ENCODE measurements around the gene ZDHHC12. TPM values are rescaled to one million over a fixed set of nuclear protein-coding genes. Genes with fewer than 3 reads are reported as not detected.

The ZDHHC12 gene
- total RNA-seq, 1 experiment from 2014 or later = 39.3 TPM

- H3K27ac ChIP-seq (ENCODE audit: low read length) = no peak overlapping the region
- H3K36me3 ChIP-seq (ENCODE audit: control insufficient read depth, insufficient read depth, low read length) = no peaks in the 10 kb centered on the region
- no peaks in the 10 kb centered on the region for H3K4me1 ChIP-seq (ENCODE audit: control insufficient read depth, insufficient read depth, low read length)
- TF ChIP-seq REST (IDR thresholded peaks at IDR 0.05; ENCODE audit: insufficient read depth in 1 of 2, low read depth in 2 of 2, low read length in 1 of 2) (no peak), TCF7L2 (IDR thresholded peaks at IDR 0.05; ENCODE audit: low read depth, low read length) (no peak), POLR2AphosphoS5 (IDR thresholded peaks at IDR 0.05; ENCODE audit: low read depth, low read length) (no peak), SIN3A (IDR thresholded peaks at IDR 0.05; ENCODE audit: borderline replicate concordance, insufficient read depth, low read depth, low read length) (no peak), CTCF (IDR thresholded peaks at IDR 0.05) (no peak)
- H3K9me3 ChIP-seq (ENCODE audit: control insufficient read depth, insufficient read depth, low read depth, low read length) = no peaks in the 10 kb centered on the region
- no peak for DNase-seq (ENCODE audit: low read depth, low spot score)
- ChIA-PET POLR2A (interaction anchor here (0.6 kb wide), 1 partner anchor 8 kb away, joined by 3 read pairs; no protein-coding TSS in a partner anchor), CTCF (no interaction called here)
- ATAC-seq = peak; percentile 26; the same call in 1 of the 2 replicates
- intact Hi-C loops (cut with micrococcal nuclease; ENCODE audit: unreplicated experiment) = no loop called here
- no TSS peak for BruUV-seq (replicated peaks)
- H3K4me3 ChIP-seq (ENCODE audit: low read depth in 2 of 2, low read length in 2 of 2) = no peak overlapping the region
- in situ Hi-C loops (cut with HindIII; ENCODE audit: low pct_unique_long_range_greater_than_20kb, low sequenced_read_pairs) = no loop called here
- H3K27me3 ChIP-seq (ENCODE audit: control insufficient read depth, insufficient read depth, low read length) = no peaks in the 10 kb centered on the region
Observed at GRCh38 chr9:128764361-128764760, 40.4 kb upstream of the ZDHHC12 start.

- no peak for DNase-seq (ENCODE audit: low read depth, low spot score)
- in situ Hi-C loops (cut with HindIII; ENCODE audit: low pct_unique_long_range_greater_than_20kb, low sequenced_read_pairs) = no loop called here
- no peaks in the 10 kb centered on the region for H3K36me3 ChIP-seq (ENCODE audit: control insufficient read depth, insufficient read depth, low read length)
- ChIA-PET CTCF (interaction anchor here (0.6 kb wide), 1 partner anchor 717 kb away, joined by 3 read pairs; no protein-coding TSS in a partner anchor), POLR2A (no interaction called here)
- H3K27ac ChIP-seq (ENCODE audit: low read length) = no peak overlapping the region
- no peaks in the 10 kb centered on the region for H3K4me1 ChIP-seq (ENCODE audit: control insufficient read depth, insufficient read depth, low read length)
- BruUV-seq (replicated peaks) = no TSS peak
- no peaks in the 10 kb centered on the region for H3K27me3 ChIP-seq (ENCODE audit: control insufficient read depth, insufficient read depth, low read length)
- no peaks in the 10 kb centered on the region for H3K9me3 ChIP-seq (ENCODE audit: control insufficient read depth, insufficient read depth, low read depth, low read length)
- ATAC-seq = no peak
- H3K4me3 ChIP-seq (ENCODE audit: low read depth in 2 of 2, low read length in 2 of 2) = no peak overlapping the region
- intact Hi-C loops (cut with micrococcal nuclease; ENCODE audit: unreplicated experiment) = no loop called here
- no peak for TF ChIP-seq REST (IDR thresholded peaks at IDR 0.05; ENCODE audit: insufficient read depth in 1 of 2, low read depth in 2 of 2, low read length in 1 of 2)
- TF ChIP-seq TCF7L2 (IDR thresholded peaks at IDR 0.05; ENCODE audit: low read depth, low read length) = no peak
- no peak for TF ChIP-seq POLR2AphosphoS5 (IDR thresholded peaks at IDR 0.05; ENCODE audit: low read depth, low read length)
- no peak for TF ChIP-seq SIN3A (IDR thresholded peaks at IDR 0.05; ENCODE audit: borderline replicate concordance, insufficient read depth, low read depth, low read length)
- no peak for TF ChIP-seq CTCF (IDR thresholded peaks at IDR 0.05)
Observed at GRCh38 chr9:128762671-128763449, 38.9 kb upstream of the ZDHHC12 start.
